HG02642 (cell line): Measurements from ENCODE around the gene MUC7.
"Not testable (repeated sequence)": the region's sequence is repeated elsewhere in the genome, so short reads cannot be mapped to it uniquely, and the experiment has no call there.

ENCODE experiments used
- ATAC-seq: cut with Tn5 transposase; IDR thresholded peaks from one replicate; pipeline ENCODE4 v1.9.1; 2021; ENCODE audit warnings: mild to moderate bottlenecking; ENCODE audit not compliant: unreplicated experiment, poor library complexity

Gene MUC7

GRCh38 chr4:70471897-70472296, at the start of gene MUC7:
MUC7 (plus strand) TSS chr4:70472197; CDS start chr4:70474022, 1,825 bp downstream.
- ATAC-seq, result no peak

- ATAC-seq, result no peak
Measured at GRCh38 chr4:70425306-70425705, 46.7 kb upstream of the MUC7 start.

- ATAC-seq, result no peak
Measured at GRCh38 chr4:70426789-70427188, 45.2 kb upstream of the MUC7 start.

GRCh38 chr4:70437197-70437596, 34.8 kb upstream of the MUC7 start:
- no peak for ATAC-seq

- ATAC-seq, result no peak
Measured at GRCh38 chr4:70442474-70442873, 29.5 kb upstream of the MUC7 start.

- no peak for ATAC-seq
Measured at GRCh38 chr4:70443329-70443728, 28.7 kb upstream of the MUC7 start.

- peak; percentile 76 for ATAC-seq
Measured at GRCh38 chr4:70449220-70449619, 22.8 kb upstream of the MUC7 start.

GRCh38 chr4:70452946-70453345, 19.1 kb upstream of the MUC7 start:
- no peak for ATAC-seq

GRCh38 chr4:70463335-70463734, 8.7 kb upstream of the MUC7 start:
- no peak for ATAC-seq

GRCh38 chr4:70473679-70474078, 1.7 kb downstream of the MUC7 start:
- no peak for ATAC-seq

- ATAC-seq, result no peak
Measured at GRCh38 chr4:70488748-70489147, 16.8 kb downstream of the MUC7 start.

- no peak for ATAC-seq
Measured at GRCh38 chr4:70496231-70496630, 24.2 kb downstream of the MUC7 start.

GRCh38 chr4:70501838-70502237, 29.8 kb downstream of the MUC7 start:
- ATAC-seq, result not testable (repeated sequence)

- ATAC-seq, result no peak
Measured at GRCh38 chr4:70504733-70505132, 32.7 kb downstream of the MUC7 start.

- peak; percentile 97 for ATAC-seq
Measured at GRCh38 chr4:70505151-70505748, 33.3 kb downstream of the MUC7 start.

GRCh38 chr4:70508801-70509200, 36.8 kb downstream of the MUC7 start:
- no peak for ATAC-seq

GRCh38 chr4:70511365-70511764, 39.4 kb downstream of the MUC7 start:
- ATAC-seq, result no peak

- no peak for ATAC-seq
Measured at GRCh38 chr4:70515367-70516250, 43.6 kb downstream of the MUC7 start.

GRCh38 chr4:70518269-70518668, 46.3 kb downstream of the MUC7 start, which contains the start of gene AMTN:
AMTN (plus strand) TSS chr4:70518569; CDS start chr4:70518778, 209 bp downstream.
- no peak for ATAC-seq

GRCh38 chr4:70518716-70519115, 46.7 kb downstream of the MUC7 start:
- ATAC-seq, result no peak

- ATAC-seq, result no peak
Measured at GRCh38 chr4:70522626-70523025, 50.6 kb downstream of the MUC7 start.

- ATAC-seq, result no peak
Measured at GRCh38 chr4:70530997-70531396, 59.0 kb downstream of the MUC7 start.
